ENCODE results near the gene SH3BP2.

SH3BP2 gene

GRCh38 chr4:2832981-2833670, 40.2 kb downstream of the SH3BP2 start:
- DNase-seq (ENCODE audit: low read depth in 2 of 2), result no peak

DNA sequence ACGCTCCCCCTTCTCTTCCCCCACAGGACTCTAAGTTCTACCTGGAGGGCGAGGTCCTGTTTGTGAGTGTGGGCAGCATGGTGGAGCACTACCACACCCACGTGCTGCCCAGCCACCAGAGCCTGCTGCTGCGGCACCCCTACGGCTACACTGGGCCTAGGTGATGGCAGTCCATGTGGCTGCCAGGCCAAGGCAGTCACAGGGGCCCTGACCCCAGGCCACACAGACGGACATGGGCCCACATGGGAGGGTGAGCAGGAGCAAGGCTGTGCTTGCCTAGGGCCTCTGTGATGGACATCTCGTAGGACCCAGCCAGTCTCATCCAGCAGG, 40.8 kb downstream of the SH3BP2 start:
- no peak for DNase-seq (ENCODE audit: low read depth in 2 of 2)

GRCh38 chr4:2834001-2834921, 41.4 kb downstream of the SH3BP2 start:
- DNase-seq (ENCODE audit: low read depth in 2 of 2), result no peak

DNA sequence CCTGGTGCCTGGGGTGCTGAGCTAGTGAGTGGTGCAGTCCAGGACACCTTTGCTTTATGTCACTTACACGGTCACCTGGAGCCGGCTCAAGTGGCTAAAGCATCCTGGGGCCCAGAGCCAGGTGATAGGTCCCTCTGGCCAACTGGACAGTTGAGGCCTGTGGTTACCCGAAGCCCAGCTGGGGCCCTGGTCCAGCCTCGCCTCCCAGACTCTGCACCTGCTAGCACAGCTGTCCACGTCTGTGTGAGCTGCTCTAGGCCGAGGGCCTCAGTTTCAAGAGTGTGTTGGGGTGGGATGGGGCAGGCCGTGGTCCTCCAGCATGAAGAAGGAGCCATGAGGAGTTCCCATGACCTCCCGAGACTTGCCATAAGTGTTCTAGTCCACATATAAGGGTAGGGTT, 43.1 kb downstream of the SH3BP2 start:
- no peak for DNase-seq (ENCODE audit: low read depth in 2 of 2)

- DNase-seq (ENCODE audit: low read depth in 2 of 2), result no peak
Observed at GRCh38 chr4:2836391-2836859, 43.5 kb downstream of the SH3BP2 start.

- no peak for DNase-seq (ENCODE audit: low read depth in 2 of 2)
Observed at GRCh38 chr4:2837110-2837903, 44.4 kb downstream of the SH3BP2 start.

DNA sequence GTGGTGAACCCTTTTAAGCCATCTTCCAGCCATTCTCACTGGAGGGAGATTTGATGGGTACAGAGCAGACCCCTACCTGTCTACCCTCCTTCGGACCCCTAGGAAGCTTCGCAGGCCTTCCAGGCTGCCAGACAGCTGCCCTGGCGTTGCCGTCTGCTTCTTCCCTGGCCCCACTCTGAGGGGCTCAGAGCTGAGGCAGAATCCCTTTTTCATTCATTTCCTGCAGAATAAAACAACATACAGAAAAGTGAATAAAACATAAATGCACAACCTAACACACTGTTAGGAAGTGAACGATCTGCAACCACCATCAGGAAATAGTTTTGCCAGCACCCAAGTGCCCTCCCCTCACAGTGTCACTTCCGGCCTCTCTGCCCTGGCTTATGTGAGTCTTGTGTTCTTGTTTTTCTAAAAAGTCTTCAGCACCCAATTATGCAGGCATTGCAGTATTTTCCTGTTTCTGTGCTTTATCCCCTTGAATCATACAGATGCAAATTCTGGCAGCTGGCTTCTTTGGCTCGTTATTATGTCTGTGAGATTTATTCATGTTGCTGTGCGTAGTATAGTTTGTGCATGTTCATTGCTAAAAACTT, 45.1 kb downstream of the SH3BP2 start:
- peak; percentile 51 to 55 for DNase-seq (ENCODE audit: low read depth in 2 of 2)

DNA sequence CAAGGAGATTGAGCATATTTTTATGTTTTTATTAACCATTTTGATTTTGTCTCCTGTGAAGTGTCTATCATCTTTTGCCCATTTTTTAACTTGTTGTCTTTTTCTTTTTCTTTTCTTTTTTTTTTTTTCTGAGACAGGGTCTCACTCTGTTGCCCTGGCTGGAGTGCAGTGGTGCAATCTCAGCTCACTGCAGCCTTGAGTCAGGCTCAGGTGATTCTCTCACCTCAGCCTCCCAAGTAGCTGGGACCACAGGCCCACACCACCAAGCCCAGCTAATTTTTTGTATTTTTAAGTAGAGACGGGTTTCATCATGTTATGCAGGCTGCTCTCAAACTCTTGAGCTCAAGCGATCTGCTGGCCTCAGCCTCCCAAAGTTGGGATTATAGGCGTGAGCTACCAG, 46.2 kb downstream of the SH3BP2 start:
- DNase-seq (ENCODE audit: low read depth in 2 of 2), result no peak

DNA sequence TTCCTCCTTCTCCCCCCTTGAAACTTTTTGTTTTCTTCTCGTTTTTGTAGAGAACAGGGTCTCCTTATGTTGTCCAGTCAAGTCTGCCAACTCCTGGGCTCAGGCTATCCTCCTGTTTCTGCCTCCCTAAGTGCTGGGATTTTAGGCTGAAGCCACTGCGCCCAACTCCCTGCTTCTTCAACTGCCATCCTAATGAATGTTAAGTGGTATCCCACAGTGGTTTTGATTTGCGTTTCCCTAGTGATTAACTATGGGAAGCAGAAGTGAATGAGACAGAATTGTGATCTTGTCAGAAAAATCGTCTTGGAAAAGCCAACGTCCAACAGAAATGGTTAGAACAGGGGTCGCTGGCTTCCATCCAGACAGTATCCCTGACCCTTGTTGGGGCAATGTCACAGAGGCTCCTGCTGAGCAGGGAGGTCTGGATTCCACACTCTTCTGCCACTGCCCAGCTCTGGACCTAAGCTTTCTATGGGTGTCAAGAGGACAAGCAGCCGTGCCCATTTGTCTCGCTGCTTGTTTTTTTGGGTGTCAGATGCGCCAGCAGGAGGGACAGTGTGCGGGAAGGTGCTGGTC, 49.9 kb downstream of the SH3BP2 start:
- DNase-seq (ENCODE audit: low read depth in 2 of 2), result no peak

DNA sequence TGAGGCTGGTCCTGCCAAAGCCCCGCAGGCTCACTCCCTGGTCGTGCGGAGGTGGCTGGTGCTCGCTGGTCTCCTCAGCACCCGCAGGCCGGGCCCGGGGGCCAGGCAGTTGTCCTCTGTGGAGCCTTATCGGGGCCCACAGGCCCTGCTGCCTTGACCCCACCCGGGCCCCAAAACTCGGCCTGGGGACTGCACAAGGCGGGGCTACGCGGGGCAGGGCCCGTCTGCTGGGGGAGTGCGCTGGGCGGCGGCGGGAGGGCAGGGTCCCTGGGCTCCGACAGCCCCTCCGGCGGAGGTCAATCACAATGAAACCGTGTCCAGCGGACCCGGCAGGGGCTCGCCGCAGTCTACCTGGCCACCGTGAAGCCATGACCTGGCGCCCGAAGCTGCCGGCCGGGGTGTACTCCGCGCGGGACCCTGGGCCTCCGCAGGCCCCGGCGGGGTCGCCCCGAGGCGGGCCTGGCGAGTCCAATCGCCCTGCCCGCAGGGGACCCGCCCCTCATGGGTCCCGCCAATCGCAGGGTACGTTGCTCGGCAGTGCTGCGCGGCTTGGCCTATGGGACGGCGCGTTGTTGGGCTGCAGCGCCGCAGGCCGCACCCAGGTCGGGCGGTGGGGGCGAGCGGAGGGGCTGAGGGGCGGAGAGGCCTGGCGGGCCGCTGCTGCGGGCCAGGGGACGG, 50.5 kb downstream of the SH3BP2 start, which contains the start of gene ADD1:
TSS of gene ADD1 (plus strand) at position 582 of the 678 bp plus-strand sequence. CDS start 32,072 bp downstream, outside the sequence.
- peak; percentile 84 to 87 for DNase-seq (ENCODE audit: low read depth in 2 of 2)

DNA sequence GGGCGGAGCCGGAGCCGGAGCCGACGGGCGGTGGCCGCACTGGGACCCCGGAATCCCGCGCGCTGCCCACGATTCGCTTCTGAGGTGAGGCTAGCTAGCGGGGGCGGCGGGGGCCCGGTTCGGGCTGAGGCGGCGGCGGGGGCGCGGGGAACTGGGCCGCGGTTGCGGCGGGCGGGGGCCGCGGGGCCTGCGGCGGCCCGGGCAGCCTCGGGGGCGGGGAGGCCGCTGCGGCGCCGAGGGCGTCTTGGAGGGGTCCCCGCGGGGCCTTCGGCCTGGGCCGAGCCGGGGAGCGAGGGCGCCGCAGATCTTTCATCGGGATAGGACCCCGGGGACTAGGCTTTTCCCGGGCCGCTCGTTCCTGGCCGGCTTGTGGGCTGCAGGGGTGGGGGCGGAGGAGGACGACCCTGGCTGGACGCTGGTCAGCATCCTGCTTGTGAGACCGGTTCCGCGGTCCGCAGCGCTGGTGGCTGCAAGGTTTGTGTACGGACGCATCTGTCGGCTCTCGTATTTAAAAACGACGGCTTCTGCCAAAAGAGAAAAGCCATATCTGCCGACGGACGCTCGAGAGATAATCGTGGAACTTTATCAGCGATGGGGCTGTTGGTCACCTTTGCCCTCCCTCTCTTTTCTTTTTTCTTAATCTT, 51.2 kb downstream of the SH3BP2 start:
- DNase-seq (ENCODE audit: low read depth in 2 of 2), result no peak

- DNase-seq (ENCODE audit: low read depth in 2 of 2), result no peak
Observed at GRCh38 chr4:2846172-2846571, 53.3 kb downstream of the SH3BP2 start.

DNA sequence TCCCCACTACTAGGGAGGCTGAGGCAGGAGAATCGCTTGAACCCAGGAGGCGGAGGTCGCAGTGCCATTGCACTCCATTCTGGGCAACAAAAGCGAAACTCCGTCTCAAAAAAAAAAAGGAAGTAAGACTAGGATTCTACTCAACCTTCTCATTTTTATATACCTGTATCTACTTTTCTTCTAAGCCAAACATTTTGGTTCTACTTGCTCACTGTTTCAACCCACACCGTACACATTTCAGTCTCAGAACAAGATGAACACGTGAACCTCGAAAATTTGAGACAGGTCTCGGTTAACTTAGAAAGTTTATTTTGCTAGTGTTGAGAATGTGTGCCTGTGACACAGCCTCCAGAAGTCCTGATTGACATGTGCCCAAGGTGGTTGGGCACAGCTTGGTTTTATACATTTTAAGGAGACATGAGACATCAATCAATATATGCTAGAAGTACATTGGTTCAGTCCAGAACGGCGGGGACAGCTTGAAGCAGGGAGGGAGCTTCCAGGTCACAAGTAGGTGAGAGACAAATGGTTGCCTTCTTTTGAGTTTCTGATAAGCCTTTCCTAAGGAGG, 54.5 kb downstream of the SH3BP2 start:
- no peak for DNase-seq (ENCODE audit: low read depth in 2 of 2)

DNA sequence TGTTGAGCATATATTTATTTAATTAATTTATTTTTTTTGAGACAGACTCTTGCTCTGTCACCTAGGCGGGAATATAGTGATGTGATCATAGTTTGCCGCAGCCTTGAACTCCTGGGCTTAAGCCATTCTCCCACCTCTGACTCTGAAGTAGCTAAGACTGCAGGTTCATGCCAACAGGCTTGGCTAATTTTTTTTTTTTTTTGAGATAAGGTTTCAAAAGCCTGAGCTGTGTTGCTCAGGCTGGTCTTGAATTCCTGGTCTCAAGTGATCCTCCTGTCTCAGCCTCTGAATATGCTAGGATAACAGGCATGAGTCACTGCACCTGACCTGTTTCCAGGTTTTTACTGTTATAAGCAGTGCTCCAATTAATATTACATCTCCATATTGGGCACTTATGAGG, 55.6 kb downstream of the SH3BP2 start:
- no peak for DNase-seq (ENCODE audit: low read depth in 2 of 2)

GRCh38 chr4:2849267-2850152, 56.6 kb downstream of the SH3BP2 start:
- DNase-seq (ENCODE audit: low read depth in 2 of 2), result no peak

GRCh38 chr4:2850966-2851798, 58.3 kb downstream of the SH3BP2 start:
- no peak for DNase-seq (ENCODE audit: low read depth in 2 of 2)

- no peak for DNase-seq (ENCODE audit: low read depth in 2 of 2)
Observed at GRCh38 chr4:2852481-2852921, 59.6 kb downstream of the SH3BP2 start.

- no peak for DNase-seq (ENCODE audit: low read depth in 2 of 2)
Observed at GRCh38 chr4:2855584-2855983, 62.7 kb downstream of the SH3BP2 start.

All from activated CD8-positive, alpha-beta memory T cell treated with anti-CD3 and anti-CD28 coated beads for 4 hours (primary cell).